Effector memory CD4-positive, alpha-beta T cell (primary cell): Measurements from ENCODE around the gene FAM219B.
"Not testable (repeated sequence)": the region's sequence is repeated elsewhere in the genome, so short reads cannot be mapped to it uniquely, and the experiment has no call there.

Source experiments
- DNase-seq, 3 donors: peaks; one replicate each; pipeline ENCODE4 v3.0.0-alpha.2; 2020
- H3K27ac ChIP-seq: 2 replicates; pipeline ENCODE4 v1.7.0; 2013; ENCODE audit warnings: mild to moderate bottlenecking, low read length, moderate library complexity; ENCODE audit not compliant: insufficient read depth, poor library complexity, severe bottlenecking
- H3K27me3 ChIP-seq: replicated peaks from 2 replicates; pipeline ENCODE4 v1.7.0; 2013; ENCODE audit warnings: mild to moderate bottlenecking, low read length; ENCODE audit not compliant: insufficient read depth, control insufficient read depth, poor library complexity, severe bottlenecking
- H3K36me3 ChIP-seq: 2 replicates; pipeline ENCODE4 v1.7.0; 2013; ENCODE audit warnings: mild to moderate bottlenecking, low read length, moderate library complexity; ENCODE audit not compliant: control insufficient read depth, insufficient read depth
- H3K4me1 ChIP-seq: 2 replicates; pipeline ENCODE4 v1.7.0; 2013; ENCODE audit warnings: low read length, mild to moderate bottlenecking; ENCODE audit not compliant: control insufficient read depth, insufficient read depth, poor library complexity, severe bottlenecking
- H3K4me3 ChIP-seq: 2 replicates; pipeline ENCODE4 v1.7.0; 2013; ENCODE audit warnings: low read length, low read depth, mild to moderate bottlenecking; ENCODE audit not compliant: insufficient read depth, poor library complexity, severe bottlenecking
- H3K9me3 ChIP-seq: 2 replicates; pipeline ENCODE4 v1.7.0; 2013; ENCODE audit warnings: mild to moderate bottlenecking, low read length, moderate library complexity; ENCODE audit not compliant: control insufficient read depth

FAM219B gene

GRCh38 chr15:74933573-74933972, 26.9 kb upstream of the FAM219B start:
- H3K36me3 ChIP-seq: peaks cover 10% of the 10 kb centered on the region
- H3K4me1 ChIP-seq: peaks cover 14% of the 10 kb centered on the region
- no peaks in the 10 kb centered on the region for H3K27me3 ChIP-seq
- H3K9me3 ChIP-seq: no peaks in the 10 kb centered on the region
- H3K27ac ChIP-seq: no peak overlapping the region
- no peak for DNase-seq
- no peak overlapping the region for H3K4me3 ChIP-seq

- Histone ChIP-seq H3K4me3 (no peak overlapping the region), H3K27ac (no peak overlapping the region), H3K4me1 (no peaks in the 10 kb centered on the region), H3K9me3 (no peaks in the 10 kb centered on the region), H3K27me3 (no peaks in the 10 kb centered on the region), H3K36me3 (peaks cover 33% of the 10 kb centered on the region)
- DNase-seq: no peak
These were observed 22.1 kb upstream of the FAM219B start for GRCh38 chr15:74928771-74929198.

- no peak overlapping the region for H3K27ac ChIP-seq
- no peaks in the 10 kb centered on the region for H3K9me3 ChIP-seq
- H3K36me3 ChIP-seq: peaks cover 45% of the 10 kb centered on the region
- no peaks in the 10 kb centered on the region for H3K4me1 ChIP-seq
- no peaks in the 10 kb centered on the region for H3K27me3 ChIP-seq
- no peak overlapping the region for H3K4me3 ChIP-seq
- DNase-seq: no peak
These were observed 17.9 kb upstream of the FAM219B start for GRCh38 chr15:74924525-74924924.

- Histone ChIP-seq H3K27ac (no peak overlapping the region), H3K36me3 (peaks cover 35% of the 10 kb centered on the region), H3K4me1 (no peaks in the 10 kb centered on the region), H3K4me3 (no peak overlapping the region), H3K27me3 (no peaks in the 10 kb centered on the region), H3K9me3 (no peaks in the 10 kb centered on the region)
- DNase-seq: no peak
These were observed 13.8 kb upstream of the FAM219B start for GRCh38 chr15:74920456-74920855.

GRCh38 chr15:74917676-74918075, 11.0 kb upstream of the FAM219B start:
- no peaks in the 10 kb centered on the region for H3K27me3 ChIP-seq
- no peak for DNase-seq
- no peak overlapping the region for H3K4me3 ChIP-seq
- H3K27ac ChIP-seq: no peak overlapping the region
- H3K36me3 ChIP-seq: peaks cover 26% of the 10 kb centered on the region
- no peaks in the 10 kb centered on the region for H3K9me3 ChIP-seq
- H3K4me1 ChIP-seq: no peaks in the 10 kb centered on the region

GRCh38 chr15:74913799-74914198, 7.1 kb upstream of the FAM219B start:
- H3K4me3 ChIP-seq, H3K27ac ChIP-seq, DNase-seq, H3K27me3 ChIP-seq, H3K9me3 ChIP-seq, H3K4me1 ChIP-seq: not testable (repeated sequence)
- H3K36me3 ChIP-seq: peaks cover 14% of the 10 kb centered on the region

- Histone ChIP-seq H3K9me3 (no peaks in the 10 kb centered on the region), H3K36me3 (peaks cover 13% of the 10 kb centered on the region), H3K27me3 (no peaks in the 10 kb centered on the region), H3K4me1 (no peaks in the 10 kb centered on the region), H3K27ac (no peak overlapping the region), H3K4me3 (no peak overlapping the region)
- DNase-seq: no peak
These were observed 6.4 kb upstream of the FAM219B start for GRCh38 chr15:74913041-74913440.

- Histone ChIP-seq H3K9me3 (no peaks in the 10 kb centered on the region), H3K4me1 (peaks cover 15% of the 10 kb centered on the region), H3K27me3 (no peaks in the 10 kb centered on the region), H3K4me3 (no peak overlapping the region), H3K27ac (no peak overlapping the region), H3K36me3 (no peaks in the 10 kb centered on the region)
- no peak for DNase-seq
These were observed 2.0 kb upstream of the FAM219B start for GRCh38 chr15:74908635-74909034.

- Histone ChIP-seq H3K27ac (peak overlapping the region; percentile 84), H3K4me3 (peak overlapping the region; percentile 96), H3K9me3 (no peaks in the 10 kb centered on the region), H3K36me3 (no peaks in the 10 kb centered on the region), H3K27me3 (no peaks in the 10 kb centered on the region), H3K4me1 (peaks cover 15% of the 10 kb centered on the region)
- DNase-seq: no peak
These were observed 666 bp upstream of the FAM219B start for GRCh38 chr15:74907163-74907870.

GRCh38 chr15:74906067-74906449, 593 bp downstream of the FAM219B start:
- H3K4me1 ChIP-seq: peaks cover 24% of the 10 kb centered on the region
- no peaks in the 10 kb centered on the region for H3K36me3 ChIP-seq
- H3K4me3 ChIP-seq: peak overlapping the region; percentile 96
- no peaks in the 10 kb centered on the region for H3K27me3 ChIP-seq
- peak overlapping the region; percentile 84 for H3K27ac ChIP-seq
- DNase-seq: no peak
- no peaks in the 10 kb centered on the region for H3K9me3 ChIP-seq
